IMR-90 (cell line): Measurements from ENCODE around the gene C11orf58. TPM values are rescaled to one million over a fixed set of nuclear protein-coding genes. Genes with fewer than 3 reads are reported as not detected.

Experiments
- ATAC-seq: fragments of 200-7000 bp; cut with Tn5 transposase; 2 replicates; pipeline ENCODE4 v1.9.1; 2020; ENCODE audit warnings: low read depth, mild to moderate bottlenecking, moderate library complexity
- BruUV-seq: library from RNA; stranded (reverse); fragments of 400-500 nt; replicated peaks from 2 replicates; lab custom pipeline; 2021; lab: Mats Ljungman, UMichigan
- CTCF ChIA-PET: fragments of 300-600 bp; formaldehyde crosslinking; extraction: SDS; loops from one replicate; lab custom pipeline; 2021; ENCODE audit warnings: antibody characterized with exemption; lab: Yijun Ruan, JAX
- POLR2A ChIA-PET: fragments of 300-600 bp; sonication (Branson Sonifier 250); formaldehyde crosslinking; loops from one replicate; lab custom pipeline; 2022; ENCODE audit warnings: antibody characterized with exemption; ENCODE audit not compliant: unreplicated experiment; lab: Charles Lee
- DNase-seq: peaks from one replicate; pipeline ENCODE4 v3.0.0; 2013
- H2AFZ ChIP-seq: replicated peaks from 2 replicates; pipeline ENCODE3; 2013; ENCODE audit warnings: low read length, mild to moderate bottlenecking; ENCODE audit not compliant: poor library complexity
- H2AK5ac ChIP-seq: 2 replicates; pipeline ENCODE4 v1.6.1; 2013; ENCODE audit warnings: low read depth, low read length, inconsistent platforms
- H2AK9ac ChIP-seq: replicated peaks from 2 replicates; pipeline ENCODE3; 2013; ENCODE audit warnings: mild to moderate bottlenecking, low read depth, low read length, moderate library complexity; ENCODE audit not compliant: poor library complexity
- H2BK120ac ChIP-seq: 2 replicates; pipeline ENCODE4 v1.6.1; 2013; ENCODE audit warnings: low read depth, low read length, inconsistent platforms
- H2BK15ac ChIP-seq: 3 replicates; pipeline ENCODE4 v1.6.1; 2013; ENCODE audit warnings: low read depth, low read length, inconsistent platforms
- H2BK20ac ChIP-seq: 2 replicates; pipeline ENCODE4 v1.6.1; 2013; ENCODE audit warnings: low read depth, mild to moderate bottlenecking, inconsistent platforms, low read length, moderate library complexity
- H2BK5ac ChIP-seq: 2 replicates; pipeline ENCODE4 v1.6.1; 2013; ENCODE audit warnings: mild to moderate bottlenecking, low read depth, low read length, inconsistent platforms; ENCODE audit not compliant: poor library complexity, severe bottlenecking
- H3K14ac ChIP-seq: replicated peaks from 2 replicates; pipeline ENCODE4 v1.6.1; 2013; ENCODE audit warnings: low read depth, low read length, inconsistent platforms
- H3K18ac ChIP-seq: 2 replicates; pipeline ENCODE4 v1.6.1; 2013; ENCODE audit warnings: low read depth, low read length, control low read depth
- H3K23ac ChIP-seq: 2 replicates; pipeline ENCODE4 v1.6.1; 2013; ENCODE audit warnings: low read depth, low read length, inconsistent platforms
- H3K27ac ChIP-seq: 2 replicates; pipeline ENCODE4 v1.5.1; 2013; ENCODE audit warnings: mild to moderate bottlenecking, control low read depth, low read length; ENCODE audit not compliant: insufficient read depth
- H3K27me3 ChIP-seq: 2 replicates; pipeline ENCODE4 v1.6.1; 2013; ENCODE audit warnings: low read length; ENCODE audit not compliant: control insufficient read depth, insufficient read depth
- H3K36me3 ChIP-seq: 2 replicates; pipeline ENCODE4 v1.6.1; 2013; ENCODE audit warnings: low read length, mixed read lengths; ENCODE audit not compliant: control insufficient read depth, insufficient read depth
- H3K4ac ChIP-seq: 2 replicates; pipeline ENCODE4 v1.6.1; 2013; ENCODE audit warnings: low read depth, low read length, inconsistent platforms
- H3K4me1 ChIP-seq: 2 replicates; pipeline ENCODE4 v1.6.1; 2013; ENCODE audit warnings: low read length, mixed read lengths; ENCODE audit not compliant: control insufficient read depth, insufficient read depth
- H3K4me2 ChIP-seq: 2 replicates; pipeline ENCODE4 v1.6.1; 2013; ENCODE audit warnings: low read depth, mild to moderate bottlenecking, control low read depth, low read length, moderate library complexity
- H3K4me3 ChIP-seq: 2 replicates; pipeline ENCODE4 v1.5.1; 2013; ENCODE audit warnings: low read depth, mild to moderate bottlenecking, control low read depth, low read length, moderate library complexity; ENCODE audit not compliant: insufficient read depth
- H3K56ac ChIP-seq: 2 replicates; pipeline ENCODE4 v1.6.1; 2013; ENCODE audit warnings: low read length, inconsistent platforms; ENCODE audit not compliant: insufficient read depth; ENCODE audit errors: extremely low read depth
- H3K79me1 ChIP-seq, 2 experiments: 2 replicates each; pipeline ENCODE4 v1.6.1; 2013; ENCODE audit warnings: low read length in 2 of 2, inconsistent platforms in 1 of 2, low read depth in 1 of 2
- H3K9ac ChIP-seq: 2 replicates; pipeline ENCODE4 v1.6.1; 2013; ENCODE audit warnings: low read depth, low read length, control low read depth
- H3K9me1 ChIP-seq: 2 replicates; pipeline ENCODE4 v1.6.1; 2013; ENCODE audit warnings: low read length, inconsistent platforms; ENCODE audit not compliant: insufficient read depth
- H3K9me3 ChIP-seq: 2 replicates; pipeline ENCODE4 v1.6.1; 2013; ENCODE audit warnings: low read length; ENCODE audit not compliant: control insufficient read depth, insufficient read depth
- H4K20me1 ChIP-seq: 2 replicates; pipeline ENCODE4 v1.6.1; 2013; ENCODE audit warnings: low read length, inconsistent platforms; ENCODE audit not compliant: insufficient read depth
- H4K5ac ChIP-seq: 2 replicates; pipeline ENCODE4 v1.6.1; 2013; ENCODE audit warnings: mild to moderate bottlenecking, low read depth, low read length, control low read depth
- H4K8ac ChIP-seq, 2 experiments: 2 replicates each; pipeline ENCODE4 v1.6.1; 2013; ENCODE audit warnings: low read depth in 2 of 2, low read length in 2 of 2, control low read depth in 1 of 2, inconsistent platforms in 1 of 2
- H4K91ac ChIP-seq: 2 replicates; pipeline ENCODE4 v1.6.1; 2013; ENCODE audit warnings: low read depth, low read length, inconsistent platforms; ENCODE audit not compliant: insufficient read depth
- BHLHE40 ChIP-seq: fragments of 150-350 bp; IDR thresholded peaks from 2 replicates; pipeline ENCODE4 v1.6.1; 2016; ENCODE audit warnings: mild to moderate bottlenecking, low read depth, low read length
- CEBPB ChIP-seq: IDR thresholded peaks from 2 replicates; pipeline ENCODE4 v1.6.1; 2012; ENCODE audit warnings: low read depth, low read length, improper control_type of control experiment
- CHD1 ChIP-seq: IDR thresholded peaks from 2 replicates; pipeline ENCODE4 v1.6.1; 2012; ENCODE audit warnings: low read depth, low read length, improper control_type of control experiment
- CTCF ChIP-seq: conservative IDR thresholded peaks from 2 replicates; pipeline ENCODE4 v1.5.1; 2012; ENCODE audit warnings: mild to moderate bottlenecking, low read depth, low read length, improper control_type of control experiment
- FOS ChIP-seq: fragments of 150-350 bp; IDR thresholded peaks from 2 replicates; pipeline ENCODE4 v1.6.1; 2016; ENCODE audit warnings: low read depth, low read length
- MAFK ChIP-seq: IDR thresholded peaks from 2 replicates; pipeline ENCODE4 v1.6.1; 2012; ENCODE audit warnings: low read depth, low read length, improper control_type of control experiment
- MAZ ChIP-seq: IDR thresholded peaks from 2 replicates; pipeline ENCODE4 v1.6.1; 2012; ENCODE audit warnings: low read depth, mild to moderate bottlenecking, low read length, improper control_type of control experiment, moderate library complexity, borderline replicate concordance
- MXI1 ChIP-seq: IDR thresholded peaks from 2 replicates; pipeline ENCODE4 v1.6.1; 2012; ENCODE audit warnings: low read depth, mild to moderate bottlenecking, low read length, moderate library complexity, borderline replicate concordance
- NFE2L2 ChIP-seq: fragments of 150-350 bp; IDR thresholded peaks from 2 replicates; pipeline ENCODE4 v1.6.1; 2016; ENCODE audit warnings: low read depth, mild to moderate bottlenecking, low read length
- POLR2A ChIP-seq: IDR thresholded peaks from 2 replicates; pipeline ENCODE4 v1.6.1; 2012; ENCODE audit warnings: mild to moderate bottlenecking, low read depth, low read length
- RAD21 ChIP-seq: IDR thresholded peaks from 2 replicates; pipeline ENCODE4 v1.6.1; 2012; ENCODE audit warnings: low read length, improper control_type of control experiment
- RCOR1 ChIP-seq: IDR thresholded peaks from 2 replicates; pipeline ENCODE4 v1.6.1; 2012; ENCODE audit warnings: mild to moderate bottlenecking, low read length, improper control_type of control experiment; ENCODE audit not compliant: insufficient replicate concordance
- RFX5 ChIP-seq: IDR thresholded peaks from 2 replicates; pipeline ENCODE4 v1.8.0; 2012; ENCODE audit warnings: low read depth, mild to moderate bottlenecking, low read length, moderate library complexity
- SMC3 ChIP-seq: fragments of 150-350 bp; IDR thresholded peaks from 2 replicates; pipeline ENCODE4 v1.6.1; 2016; ENCODE audit warnings: low read depth, mild to moderate bottlenecking, antibody characterized with exemption, low read length, moderate library complexity
- USF2 ChIP-seq: fragments of 150-350 bp; IDR thresholded peaks from 2 replicates; pipeline ENCODE4 v1.6.1; 2017; ENCODE audit warnings: mild to moderate bottlenecking, antibody characterized with exemption, low read length, low read depth
- WGBS, 2 experiments: methylation state at CpG; one replicate each; pipeline versions ENCODE4 v1.1.5 to v1.1.7; 2013; ENCODE audit warnings: missing lambda C conversion rate in 2 of 2; ENCODE audit not compliant: insufficient read length in 1 of 2; ENCODE audit errors: extremely low coverage in 2 of 2; 5-methylcytosine and 5-hydroxymethylcytosine counted together
- dilution Hi-C: fragments of 300-500 bp; cut with HindIII; formaldehyde crosslinking; loops from one replicate; pipeline ENCODE4 v1.14.3; 2018; ENCODE audit warnings: low sequenced_read_pairs; ENCODE audit not compliant: unreplicated experiment
- in situ Hi-C: fragments of 300-500 bp; cut with MboI; formaldehyde crosslinking; loops from 3 replicates; pipeline ENCODE4 v1.14.3; 2019; ENCODE audit warnings: low sequenced_read_pairs, inconsistent platforms, mixed read lengths
- intact Hi-C: fragments of 100-400 bp; cut with micrococcal nuclease; formaldehyde crosslinking; loops from 2 replicates; pipeline ENCODE4 v1.10.0; 2022
- polyA plus RNA-seq, 3 experiments: library from polyadenylated mRNA; depleted of rRNA; stranded (reverse); fragments of >200 nt; gene quantifications; 2 replicates each; pipeline ENCODE4 v1.2.3, GENCODE V29; 2012; ENCODE audit warnings: low replicate concordance in 1 of 3
- total RNA-seq: library from RNA; depleted of rRNA; stranded (reverse); fragments of >200 nt; gene quantifications from 2 replicates; pipeline ENCODE4 v1.2.3, GENCODE V29; 2012
- TF ChIP-seq, protein P1 (sequence below): fragments of 150-350 bp; IDR thresholded peaks from 2 replicates; pipeline ENCODE4 v1.6.1; 2016; ENCODE audit warnings: low read depth, mild to moderate bottlenecking, low read length, moderate library complexity, borderline replicate concordance

The C11orf58 gene
- total and polyA plus RNA-seq, 2 of the 4 experiments (the other 2 are of a cell fraction), result 53.8 to 67.8 TPM

DNA sequence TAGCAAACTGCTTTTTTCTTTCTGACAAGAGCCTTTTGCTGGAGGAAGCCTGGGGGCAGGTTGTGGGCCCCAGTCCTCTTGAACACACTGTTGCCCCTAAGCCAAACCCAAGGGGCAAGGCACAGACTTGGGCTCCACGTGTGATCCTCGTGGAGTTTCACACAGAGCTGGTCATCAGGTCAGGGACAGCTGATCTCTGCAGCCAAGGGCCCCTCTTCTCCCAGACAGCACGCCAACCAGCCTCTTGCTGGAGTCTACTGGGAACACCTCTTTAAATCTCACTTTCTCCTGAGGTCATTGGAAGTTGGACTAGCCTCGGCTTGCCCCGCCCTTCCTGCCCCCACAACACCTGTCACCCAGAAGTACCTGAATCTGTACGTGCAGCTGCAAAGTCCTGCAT, 39.8 kb downstream of the C11orf58 start:
- in situ Hi-C loops, result no loop called here
- no peak for DNase-seq
- TF ChIP-seq FOS (no peak), CTCF (no peak), MAZ (no peak), POLR2A (no peak), RAD21 (no peak), RFX5 (no peak), USF2 (no peak), CEBPB (no peak), NFE2L2 (no peak), CHD1 (no peak), BHLHE40 (no peak), SMC3 (no peak), RCOR1 (no peak), MXI1 (no peak), MAFK (no peak)
- TF ChIP-seq, protein P1, sequence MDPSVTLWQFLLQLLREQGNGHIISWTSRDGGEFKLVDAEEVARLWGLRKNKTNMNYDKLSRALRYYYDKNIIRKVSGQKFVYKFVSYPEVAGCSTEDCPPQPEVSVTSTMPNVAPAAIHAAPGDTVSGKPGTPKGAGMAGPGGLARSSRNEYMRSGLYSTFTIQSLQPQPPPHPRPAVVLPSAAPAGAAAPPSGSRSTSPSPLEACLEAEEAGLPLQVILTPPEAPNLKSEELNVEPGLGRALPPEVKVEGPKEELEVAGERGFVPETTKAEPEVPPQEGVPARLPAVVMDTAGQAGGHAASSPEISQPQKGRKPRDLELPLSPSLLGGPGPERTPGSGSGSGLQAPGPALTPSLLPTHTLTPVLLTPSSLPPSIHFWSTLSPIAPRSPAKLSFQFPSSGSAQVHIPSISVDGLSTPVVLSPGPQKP, result no peak

More for the DNA sequence above, 39.8 kb downstream of the C11orf58 start:
- H3K9me3 ChIP-seq, result no peaks in the 10 kb centered on the region
- POLR2A ChIA-PET, result interaction anchor here (0.7 kb wide), 1 partner anchor 43 kb away, joined by 3 read pairs; no protein-coding TSS in a partner anchor
- no peak overlapping the region for H2BK5ac ChIP-seq
- no peak overlapping the region for H3K23ac ChIP-seq
- no TSS peak for BruUV-seq
- H3K14ac ChIP-seq, result no peak overlapping the region
- no peaks in the 10 kb centered on the region; the same call in 1 of the 2 replicates for H3K4me1 ChIP-seq
- no peaks in the 10 kb centered on the region for H3K9me1 ChIP-seq
- H2AK5ac ChIP-seq, result no peak overlapping the region
- H3K9ac ChIP-seq, result no peak overlapping the region
- 83% methylated on average over 3 of the region's 6 CpGs; no CpG with 5 or more reads in 1 of the 2 experiments for WGBS, 2 experiments
- H2BK20ac ChIP-seq, result no peak overlapping the region
- intact Hi-C loops (no loop called here), dilution Hi-C loops (no loop called here)
- no peaks in the 10 kb centered on the region for H3K36me3 ChIP-seq
- H3K4me2 ChIP-seq, result no peak overlapping the region
- no peaks in the 10 kb centered on the region for H4K20me1 ChIP-seq
- H4K8ac ChIP-seq, result no peak overlapping the region
- H2AK9ac ChIP-seq, result no peak overlapping the region
- CTCF ChIA-PET, result interaction anchor here (0.7 kb wide), 1 partner anchor 1172 kb away, joined by 3 read pairs; no protein-coding TSS in a partner anchor
- H3K4ac ChIP-seq, result no peak overlapping the region
- no peak overlapping the region for H3K27ac ChIP-seq
- H2AFZ ChIP-seq, result peak overlapping the region; percentile 32
- no peak for ATAC-seq
- no peak overlapping the region for H3K18ac ChIP-seq
- no peak overlapping the region for H4K91ac ChIP-seq
- no peak overlapping the region for H3K56ac ChIP-seq
- H3K4me3 ChIP-seq, result no peak overlapping the region
- no peak overlapping the region for H2BK120ac ChIP-seq
- no peaks in the 10 kb centered on the region for H3K79me1 ChIP-seq
- H4K5ac ChIP-seq, result no peak overlapping the region
- no peak overlapping the region for H2BK15ac ChIP-seq
- H3K27me3 ChIP-seq, result peaks cover 18% of the 10 kb centered on the region; the same call in 1 of the 2 replicates
